ENCODE results near the gene ITGAE. TPM values are rescaled to one million over a fixed set of nuclear protein-coding genes. Genes with fewer than 3 reads are reported as not detected.

The ITGAE gene
- total RNA-seq, 1 donor from 2014 or later = 47.5 TPM

- Histone ChIP-seq H3K9me3 (ENCODE audit: low read depth) (no peaks in the 10 kb centered on the region), H3K4me3 (no peak overlapping the region), H4K20me1 (ENCODE audit: low read depth) (no peaks in the 10 kb centered on the region), H3K4me1 (peaks cover 4% of the 10 kb centered on the region), H3K27me3 (no peaks in the 10 kb centered on the region), H3K4me2 (no peak overlapping the region), H3K27ac (no peak overlapping the region), H3K36me3 (no peaks in the 10 kb centered on the region), H3K9ac (no peak overlapping the region), H2AFZ (replicated peaks) (no peak overlapping the region), H3F3A (ENCODE audit: low read depth) (no peaks in the 10 kb centered on the region), H3K79me2 (ENCODE audit: low read depth) (peaks cover 18% of the 10 kb centered on the region)
- peaks cover 10% of the 10 kb centered on the region for H3K36me3 Mint-ChIP-seq
- TF ChIP-seq EZH2 (IDR thresholded peaks at IDR 0.05) (no peak), CTCF (IDR thresholded peaks at IDR 0.05) (no peak), EZH2phosphoT487 (IDR thresholded peaks at IDR 0.05) (no peak)
- no peaks in the 10 kb centered on the region for H3K27me3 Mint-ChIP-seq (ENCODE audit: insufficient read depth, low read depth)
- no peak overlapping the region for H3K27ac Mint-ChIP-seq
- H3K4me1 Mint-ChIP-seq = peaks cover 9% of the 10 kb centered on the region
- no peaks in the 10 kb centered on the region for H3K9me3 Mint-ChIP-seq
- DNase-seq (ENCODE audit: low spot score) = no peak
- no peak overlapping the region for H3K4me3 Mint-ChIP-seq
Observed at GRCh38 chr17:3718201-3718600, 82.8 kb downstream of the ITGAE start.

- Histone ChIP-seq H3K4me1 (no peaks in the 10 kb centered on the region), H3F3A (ENCODE audit: low read depth) (no peaks in the 10 kb centered on the region), H2AFZ (replicated peaks) (no peak overlapping the region), H3K27ac (no peak overlapping the region), H3K4me2 (no peak overlapping the region), H4K20me1 (ENCODE audit: low read depth) (no peaks in the 10 kb centered on the region), H3K9me3 (ENCODE audit: low read depth) (no peaks in the 10 kb centered on the region), H3K4me3 (no peak overlapping the region), H3K9ac (no peak overlapping the region), H3K36me3 (no peaks in the 10 kb centered on the region), H3K79me2 (ENCODE audit: low read depth) (no peaks in the 10 kb centered on the region), H3K27me3 (no peaks in the 10 kb centered on the region)
- Mint-ChIP-seq H3K4me3 (no peak overlapping the region), H3K27me3 (ENCODE audit: insufficient read depth, low read depth) (no peaks in the 10 kb centered on the region), H3K9me3 (no peaks in the 10 kb centered on the region), H3K36me3 (peaks cover 12% of the 10 kb centered on the region), H3K27ac (no peak overlapping the region), H3K4me1 (no peaks in the 10 kb centered on the region)
- DNase-seq (ENCODE audit: low spot score) = no peak
- TF ChIP-seq EZH2 (IDR thresholded peaks at IDR 0.05) (no peak), CTCF (IDR thresholded peaks at IDR 0.05) (no peak), EZH2phosphoT487 (IDR thresholded peaks at IDR 0.05) (no peak)
Observed at GRCh38 chr17:3715296-3715695, 85.7 kb downstream of the ITGAE start.

GRCh38 chr17:3712811-3713463 is 88.1 kb downstream of the ITGAE start:
- Histone ChIP-seq H3K4me1 (peaks cover 3% of the 10 kb centered on the region), H3K9me3 (ENCODE audit: low read depth) (no peaks in the 10 kb centered on the region), H3K4me2 (no peak overlapping the region), H3K27me3 (no peaks in the 10 kb centered on the region), H2AFZ (replicated peaks) (no peak overlapping the region), H3K36me3 (no peaks in the 10 kb centered on the region), H3K4me3 (no peak overlapping the region), H3K79me2 (ENCODE audit: low read depth) (no peaks in the 10 kb centered on the region), H4K20me1 (ENCODE audit: low read depth) (no peaks in the 10 kb centered on the region), H3F3A (ENCODE audit: low read depth) (no peaks in the 10 kb centered on the region), H3K9ac (no peak overlapping the region), H3K27ac (no peak overlapping the region)
- H3K36me3 Mint-ChIP-seq = peaks cover 12% of the 10 kb centered on the region
- TF ChIP-seq CTCF (IDR thresholded peaks at IDR 0.05) = no peak
- no peak for TF ChIP-seq EZH2 (IDR thresholded peaks at IDR 0.05)
- TF ChIP-seq EZH2phosphoT487 (IDR thresholded peaks at IDR 0.05) = no peak
- no peak overlapping the region for H3K4me3 Mint-ChIP-seq
- no peak for DNase-seq (ENCODE audit: low spot score)
- peaks cover 5% of the 10 kb centered on the region for H3K4me1 Mint-ChIP-seq
- H3K27ac Mint-ChIP-seq = no peak overlapping the region
- H3K9me3 Mint-ChIP-seq = no peaks in the 10 kb centered on the region
- H3K27me3 Mint-ChIP-seq (ENCODE audit: insufficient read depth, low read depth) = no peaks in the 10 kb centered on the region
